Measurements from ENCODE around the gene TSPAN16. TPM values are rescaled to one million over a fixed set of nuclear protein-coding genes. Genes with fewer than 3 reads are reported as not detected.

TSPAN16 gene
- polyA plus RNA-seq (2013, experiment 1 of 2) = not detected
- polyA plus RNA-seq (2013, experiment 2 of 2) = not detected

- Histone ChIP-seq H2AK5ac (ENCODE audit: low read length, severe bottlenecking) (no peak within 1 kb of the TSS), H3K9me3 (ENCODE audit: control insufficient read depth, low read length) (no peaks in the 10 kb centered on the region), H2BK12ac (ENCODE audit: low read length in 2 of 2) (peak within 1 kb of the TSS; percentile 29 to 67), H3K4me1 (ENCODE audit: control insufficient read depth, insufficient read depth, low read depth, low read length) (peaks cover 2% of the 10 kb centered on the region), H4K8ac (ENCODE audit: low read length) (no peak within 1 kb of the TSS), H3K9ac (ENCODE audit: low read length) (no peak within 1 kb of the TSS), H2BK120ac (ENCODE audit: low read depth, low read length) (no peak within 1 kb of the TSS), H3K4me3 (ENCODE audit: insufficient read depth in 1 of 2, low read depth in 1 of 2, low read length in 2 of 2) (no peak within 1 kb of the TSS), H3K23ac (ENCODE audit: low read length in 2 of 2) (no peak within 1 kb of the TSS), H3K27ac (ENCODE audit: low read length, poor library complexity, severe bottlenecking) (no peak within 1 kb of the TSS), H2AFZ (ENCODE audit: low read depth, low read length) (no peak within 1 kb of the TSS), H4K91ac (ENCODE audit: low read length) (no peak within 1 kb of the TSS), H3K27me3 (ENCODE audit: control insufficient read depth in 1 of 2, insufficient read depth in 1 of 2, low read length in 2 of 2) (peaks cover 9 to 12% of the 10 kb centered on the region in 2 experiments), H3K79me1 (replicated peaks; ENCODE audit: low read length, poor library complexity, severe bottlenecking) (no peaks in the 10 kb centered on the region), H2BK15ac (ENCODE audit: low read depth, poor library complexity, severe bottlenecking) (no peak within 1 kb of the TSS), H2BK5ac (ENCODE audit: low read depth, low read length, poor library complexity, severe bottlenecking) (no peak within 1 kb of the TSS), H3K4me2 (ENCODE audit: low read length, poor library complexity, severe bottlenecking) (no peak within 1 kb of the TSS), H3K36me3 (ENCODE audit: control insufficient read depth in 1 of 2, insufficient read depth in 2 of 2, low read depth in 1 of 2, low read length in 2 of 2) (no peaks in the 10 kb centered on the region), H3K4ac (ENCODE audit: low read depth in 1 of 2, low read length in 2 of 2) (no peak within 1 kb of the TSS), H3K18ac (ENCODE audit: low read depth in 1 of 2, low read length in 2 of 2) (peak within 1 kb of the TSS in 1 of 2 experiments; percentile 55), H3K14ac (ENCODE audit: low read length in 2 of 2) (no peak within 1 kb of the TSS)
- DNase-seq = no peak
- WGBS = 90% methylated on average over 7 of the region's 8 CpGs
These were observed at the start of gene TSPAN16 for GRCh38 chr19:11295665-11296245. TSPAN16 (plus strand) TSS chr19:11296160; CDS start chr19:11296298, 138 bp downstream.

GRCh38 chr19:11246941-11247340 is 49.0 kb upstream of the TSPAN16 start:
- no peak overlapping the region for H2BK15ac ChIP-seq (ENCODE audit: low read depth, poor library complexity, severe bottlenecking)
- H4K8ac ChIP-seq (ENCODE audit: low read length) = no peak overlapping the region
- no peak overlapping the region for H2BK120ac ChIP-seq (ENCODE audit: low read depth, low read length)
- peaks cover 57 to 69% of the 10 kb centered on the region in 2 experiments for H3K36me3 ChIP-seq (ENCODE audit: control insufficient read depth in 1 of 2, insufficient read depth in 2 of 2, low read depth in 1 of 2, low read length in 2 of 2)
- no peak overlapping the region for H3K18ac ChIP-seq (ENCODE audit: low read depth in 1 of 2, low read length in 2 of 2)
- H3K27ac ChIP-seq (ENCODE audit: low read length, poor library complexity, severe bottlenecking) = no peak overlapping the region
- no peaks in the 10 kb centered on the region for H3K79me1 ChIP-seq (replicated peaks; ENCODE audit: low read length, poor library complexity, severe bottlenecking)
- H3K4ac ChIP-seq (ENCODE audit: low read depth in 1 of 2, low read length in 2 of 2) = no peak overlapping the region
- H3K9ac ChIP-seq (ENCODE audit: low read length) = no peak overlapping the region
- peaks cover 5% of the 10 kb centered on the region for H3K4me1 ChIP-seq (ENCODE audit: control insufficient read depth, insufficient read depth, low read depth, low read length)
- 89% methylated on average over 11 of the region's 11 CpGs for WGBS
- H3K4me3 ChIP-seq (ENCODE audit: insufficient read depth in 1 of 2, low read depth in 1 of 2, low read length in 2 of 2) = no peak overlapping the region
- no peak overlapping the region for H3K23ac ChIP-seq (ENCODE audit: low read length in 2 of 2)
- H3K27me3 ChIP-seq (ENCODE audit: control insufficient read depth in 1 of 2, insufficient read depth in 1 of 2, low read length in 2 of 2) = no peaks in the 10 kb centered on the region
- H3K9me3 ChIP-seq (ENCODE audit: control insufficient read depth, low read length) = no peaks in the 10 kb centered on the region
- DNase-seq = no peak
- H4K91ac ChIP-seq (ENCODE audit: low read length) = no peak overlapping the region
- no peak overlapping the region for H2BK12ac ChIP-seq (ENCODE audit: low read length in 2 of 2)
- H2BK5ac ChIP-seq (ENCODE audit: low read depth, low read length, poor library complexity, severe bottlenecking) = no peak overlapping the region
- no peak overlapping the region for H3K4me2 ChIP-seq (ENCODE audit: low read length, poor library complexity, severe bottlenecking)
- no peak overlapping the region for H3K14ac ChIP-seq (ENCODE audit: low read length in 2 of 2)
- no peak overlapping the region for H2AK5ac ChIP-seq (ENCODE audit: low read length, severe bottlenecking)
- H2AFZ ChIP-seq (ENCODE audit: low read depth, low read length) = no peak overlapping the region

- Histone ChIP-seq H3K14ac (ENCODE audit: low read length in 2 of 2) (no peak overlapping the region), H3K4me3 (ENCODE audit: insufficient read depth in 1 of 2, low read depth in 1 of 2, low read length in 2 of 2) (no peak overlapping the region), H3K9ac (ENCODE audit: low read length) (no peak overlapping the region), H3K79me1 (replicated peaks; ENCODE audit: low read length, poor library complexity, severe bottlenecking) (no peaks in the 10 kb centered on the region), H2BK15ac (ENCODE audit: low read depth, poor library complexity, severe bottlenecking) (no peak overlapping the region), H3K9me3 (ENCODE audit: control insufficient read depth, low read length) (no peaks in the 10 kb centered on the region), H3K27me3 (ENCODE audit: control insufficient read depth in 1 of 2, insufficient read depth in 1 of 2, low read length in 2 of 2) (no peaks in the 10 kb centered on the region), H2BK12ac (ENCODE audit: low read length in 2 of 2) (no peak overlapping the region), H3K18ac (ENCODE audit: low read depth in 1 of 2, low read length in 2 of 2) (no peak overlapping the region), H3K23ac (ENCODE audit: low read length in 2 of 2) (no peak overlapping the region), H2BK120ac (ENCODE audit: low read depth, low read length) (no peak overlapping the region), H3K4me2 (ENCODE audit: low read length, poor library complexity, severe bottlenecking) (no peak overlapping the region), H3K4ac (ENCODE audit: low read depth in 1 of 2, low read length in 2 of 2) (no peak overlapping the region), H2BK5ac (ENCODE audit: low read depth, low read length, poor library complexity, severe bottlenecking) (no peak overlapping the region), H3K36me3 (ENCODE audit: control insufficient read depth in 1 of 2, insufficient read depth in 2 of 2, low read depth in 1 of 2, low read length in 2 of 2) (peaks cover 60 to 72% of the 10 kb centered on the region in 2 experiments), H3K4me1 (ENCODE audit: control insufficient read depth, insufficient read depth, low read depth, low read length) (peaks cover 5% of the 10 kb centered on the region), H4K8ac (ENCODE audit: low read length) (no peak overlapping the region), H3K27ac (ENCODE audit: low read length, poor library complexity, severe bottlenecking) (no peak overlapping the region), H2AK5ac (ENCODE audit: low read length, severe bottlenecking) (no peak overlapping the region), H4K91ac (ENCODE audit: low read length) (no peak overlapping the region), H2AFZ (ENCODE audit: low read depth, low read length) (no peak overlapping the region)
- DNase-seq = no peak
- 96% methylated on average over 10 of the region's 10 CpGs for WGBS
These were observed 48.6 kb upstream of the TSPAN16 start for GRCh38 chr19:11247391-11247790.

GRCh38 chr19:11247934-11248333 is 48.0 kb upstream of the TSPAN16 start:
- Histone ChIP-seq H3K9me3 (ENCODE audit: control insufficient read depth, low read length) (no peaks in the 10 kb centered on the region), H3K4ac (ENCODE audit: low read depth in 1 of 2, low read length in 2 of 2) (no peak overlapping the region), H3K27me3 (ENCODE audit: control insufficient read depth in 1 of 2, insufficient read depth in 1 of 2, low read length in 2 of 2) (no peaks in the 10 kb centered on the region), H3K4me2 (ENCODE audit: low read length, poor library complexity, severe bottlenecking) (no peak overlapping the region), H2BK5ac (ENCODE audit: low read depth, low read length, poor library complexity, severe bottlenecking) (no peak overlapping the region), H3K18ac (ENCODE audit: low read depth in 1 of 2, low read length in 2 of 2) (no peak overlapping the region), H3K36me3 (ENCODE audit: control insufficient read depth in 1 of 2, insufficient read depth in 2 of 2, low read depth in 1 of 2, low read length in 2 of 2) (peaks cover 56 to 72% of the 10 kb centered on the region in 2 experiments), H4K91ac (ENCODE audit: low read length) (no peak overlapping the region), H3K14ac (ENCODE audit: low read length in 2 of 2) (no peak overlapping the region), H3K27ac (ENCODE audit: low read length, poor library complexity, severe bottlenecking) (no peak overlapping the region), H2BK120ac (ENCODE audit: low read depth, low read length) (no peak overlapping the region), H3K23ac (ENCODE audit: low read length in 2 of 2) (no peak overlapping the region), H3K4me3 (ENCODE audit: insufficient read depth in 1 of 2, low read depth in 1 of 2, low read length in 2 of 2) (no peak overlapping the region), H3K4me1 (ENCODE audit: control insufficient read depth, insufficient read depth, low read depth, low read length) (peaks cover 5% of the 10 kb centered on the region), H2AFZ (ENCODE audit: low read depth, low read length) (no peak overlapping the region), H2BK15ac (ENCODE audit: low read depth, poor library complexity, severe bottlenecking) (no peak overlapping the region), H2AK5ac (ENCODE audit: low read length, severe bottlenecking) (no peak overlapping the region), H2BK12ac (ENCODE audit: low read length in 2 of 2) (no peak overlapping the region), H3K9ac (ENCODE audit: low read length) (no peak overlapping the region), H4K8ac (ENCODE audit: low read length) (no peak overlapping the region), H3K79me1 (replicated peaks; ENCODE audit: low read length, poor library complexity, severe bottlenecking) (no peaks in the 10 kb centered on the region)
- no peak for DNase-seq
- WGBS = 92% methylated on average over 13 of the region's 14 CpGs
